Measurements from ENCODE around the gene TMEM201.

Gene TMEM201

DNA sequence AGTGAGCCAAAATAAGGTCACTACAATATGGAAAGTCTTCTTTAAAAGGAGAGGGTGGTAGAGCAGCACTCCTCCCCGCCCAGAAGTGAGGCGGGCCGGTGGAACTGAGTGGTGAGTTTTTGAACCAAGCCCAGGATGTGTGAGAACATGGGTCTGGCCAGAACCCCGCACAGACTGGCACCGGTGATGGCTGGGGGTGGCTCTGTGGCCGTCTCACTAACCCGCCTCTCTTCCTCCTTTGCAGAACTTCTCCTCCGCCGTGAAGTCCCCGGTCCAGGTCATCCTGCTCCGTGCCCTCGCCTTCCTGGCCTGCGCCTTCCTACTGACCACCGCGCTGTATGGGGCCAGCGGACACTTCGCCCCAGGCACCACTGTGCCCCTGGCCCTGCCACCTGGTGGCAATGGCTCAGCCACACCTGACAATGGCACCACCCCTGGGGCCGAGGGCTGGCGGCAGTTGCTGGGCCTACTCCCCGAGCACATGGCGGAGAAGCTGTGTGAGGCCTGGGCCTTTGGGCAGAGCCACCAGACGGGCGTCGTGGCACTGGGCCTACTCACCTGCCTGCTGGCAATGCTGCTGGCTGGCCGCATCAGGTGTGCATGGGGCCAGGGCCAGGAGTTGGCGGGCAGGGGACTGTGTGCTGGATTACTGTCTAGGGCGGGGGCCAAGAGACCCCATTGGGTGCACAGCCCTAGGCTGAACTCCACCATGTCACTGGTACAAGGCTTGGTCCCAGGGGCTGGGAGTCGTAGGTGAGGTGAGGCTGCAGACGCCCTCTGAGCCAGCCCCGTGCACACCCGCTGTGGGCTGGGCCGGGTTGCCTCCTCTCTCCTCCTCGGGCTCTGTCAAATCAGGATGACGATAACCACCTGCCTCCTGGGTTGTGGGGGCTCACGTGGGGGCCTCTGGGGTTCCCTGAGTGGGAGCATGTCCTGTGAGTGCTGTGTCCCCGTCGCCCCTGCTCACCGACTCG lies 12.4 kb downstream of the TMEM201 start:
- no peak for DNase-seq

DNA sequence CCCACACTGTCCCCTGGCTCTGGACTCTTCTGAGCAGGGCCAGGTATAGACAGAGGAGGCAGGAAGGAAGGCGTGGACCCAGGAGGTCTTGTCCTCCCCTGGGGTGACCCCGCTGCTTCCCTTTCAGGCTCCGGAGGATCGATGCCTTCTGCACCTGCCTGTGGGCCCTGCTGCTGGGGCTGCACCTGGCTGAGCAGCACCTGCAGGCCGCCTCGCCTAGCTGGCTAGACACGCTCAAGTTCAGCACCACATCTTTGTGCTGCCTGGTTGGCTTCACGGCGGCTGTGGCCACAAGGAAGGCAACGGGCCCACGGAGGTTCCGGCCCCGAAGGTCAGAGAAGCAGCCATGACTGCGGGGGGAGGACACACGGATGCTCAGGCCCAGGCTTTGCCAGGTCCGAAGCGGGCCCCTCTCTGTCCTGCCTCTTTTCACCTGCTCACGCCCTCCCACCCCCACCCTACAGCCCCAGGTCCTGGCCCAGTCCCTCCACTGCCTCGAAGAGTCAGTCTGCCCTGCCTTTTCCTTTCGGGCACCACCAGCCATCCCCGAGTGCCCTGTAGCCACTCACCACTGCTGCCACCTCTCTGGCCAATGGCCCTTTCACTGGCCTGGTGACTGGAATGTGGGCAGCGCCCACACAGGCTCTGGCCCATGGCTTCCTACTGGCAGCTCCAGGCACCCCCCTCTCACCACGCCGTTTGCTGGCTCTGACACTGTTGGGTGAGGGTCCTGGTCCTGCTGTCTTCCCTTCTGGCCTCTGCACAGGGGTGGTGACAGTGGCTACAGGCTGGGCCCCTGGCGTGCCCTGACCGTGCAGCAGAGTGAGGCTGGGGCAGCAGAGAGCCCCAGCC lies 13.5 kb downstream of the TMEM201 start:
- no peak for DNase-seq

DNA sequence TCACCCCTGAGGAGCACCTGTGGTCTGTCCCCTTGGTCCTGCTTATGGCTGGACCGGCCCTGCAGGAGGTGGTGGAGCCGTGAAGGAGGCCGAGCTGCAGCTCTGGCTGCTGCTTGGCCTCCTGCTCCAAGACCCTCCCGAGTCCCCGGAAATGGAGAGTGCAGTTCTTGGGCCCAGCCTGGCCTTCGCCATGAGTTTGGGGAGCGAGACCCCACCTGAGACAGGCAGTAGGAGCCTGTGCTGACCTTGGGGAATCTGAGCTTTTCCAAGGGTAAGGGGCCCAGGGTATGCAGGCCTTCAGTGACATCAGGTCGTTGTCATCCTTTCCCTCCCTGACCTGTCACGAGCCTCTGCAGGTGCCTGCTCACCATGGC lies 14.1 kb downstream of the TMEM201 start:
- DNase-seq = no peak

DNA sequence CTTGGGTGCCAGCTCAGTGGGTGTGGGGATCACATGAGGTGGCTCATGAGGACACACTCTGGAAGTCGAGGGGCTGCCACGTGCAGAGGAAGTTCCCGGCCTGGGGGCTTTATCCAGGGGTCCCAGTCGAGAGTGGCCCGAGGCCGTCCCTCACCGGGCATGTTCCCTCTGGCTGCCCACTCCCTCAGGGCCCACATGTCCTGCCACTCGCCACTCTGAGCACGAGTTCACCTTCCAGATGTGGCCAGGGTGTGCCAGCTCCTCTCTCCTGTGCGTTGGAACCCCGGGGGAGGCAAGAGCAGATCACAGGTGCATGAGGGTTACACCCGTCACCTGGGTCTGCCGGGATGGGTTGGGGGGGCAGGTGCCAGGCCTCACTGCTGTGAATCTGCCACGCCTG lies 14.6 kb downstream of the TMEM201 start:
- no peak for DNase-seq

DNA sequence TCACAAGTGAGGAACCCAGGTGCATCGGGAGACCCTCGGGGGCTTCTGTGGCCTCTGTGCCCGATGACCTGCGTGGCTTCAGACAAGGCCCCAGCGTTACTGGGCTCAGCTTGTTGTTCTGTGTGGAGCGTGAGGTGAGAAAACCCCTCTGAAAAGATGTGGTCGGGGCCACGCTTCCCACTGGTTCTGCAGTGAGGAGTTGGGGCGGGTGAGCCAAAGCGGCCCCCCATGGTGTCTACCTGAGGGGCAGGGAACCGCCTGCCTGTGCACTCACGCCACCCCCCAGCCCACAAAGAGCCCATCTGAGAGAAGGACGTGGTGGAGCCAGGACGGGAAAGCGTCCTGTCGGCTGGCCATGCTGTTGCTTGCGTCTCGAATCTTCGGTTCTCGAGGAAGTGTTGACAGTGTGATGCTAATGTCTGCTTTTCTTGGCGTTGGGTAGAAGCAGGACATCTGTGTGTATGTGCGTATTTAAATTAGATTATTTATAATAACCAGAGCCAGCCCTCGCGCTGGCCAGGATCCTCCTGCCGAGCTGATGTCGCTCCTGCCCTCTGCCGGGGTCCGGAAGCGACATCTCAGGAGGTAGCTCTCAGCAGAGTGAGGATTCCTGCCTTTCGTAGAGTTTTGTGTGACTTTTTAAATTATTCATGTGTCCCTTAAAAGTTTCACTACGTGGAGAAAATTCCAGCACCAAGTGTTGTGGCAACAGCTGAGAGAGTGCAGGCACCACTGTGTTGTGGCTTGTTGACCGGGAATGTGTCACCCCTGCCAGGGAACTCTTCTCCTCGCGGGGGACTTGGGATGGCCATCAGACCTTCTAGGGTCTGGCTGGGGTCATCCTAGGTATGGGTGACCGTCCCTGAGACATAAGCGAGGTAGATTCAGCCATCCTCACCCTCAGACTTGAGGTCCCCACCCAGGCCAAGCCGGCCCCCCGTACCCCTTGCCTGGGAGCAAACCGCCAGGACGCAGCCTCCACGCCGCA lies 15.3 kb downstream of the TMEM201 start:
- no peak for DNase-seq

DNA sequence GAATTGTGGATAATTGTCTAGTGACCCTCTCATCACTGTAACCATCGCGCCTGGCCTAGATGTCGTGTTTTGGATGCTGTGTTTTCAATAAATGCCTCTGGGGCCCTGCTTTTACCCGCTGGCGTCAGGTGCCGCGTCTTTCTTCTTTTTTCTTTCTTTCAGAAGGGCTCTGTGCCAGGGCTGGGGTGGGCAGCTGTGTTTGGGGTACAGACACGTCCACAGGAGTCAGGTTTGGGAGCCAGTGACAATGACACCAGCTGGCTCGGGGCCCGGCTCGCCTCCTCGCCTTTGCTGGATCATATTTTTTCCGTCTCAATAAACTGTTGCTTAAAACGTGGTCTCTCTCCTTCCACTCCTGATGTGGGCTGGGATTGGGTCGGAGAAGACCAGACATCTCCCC lies 16.1 kb downstream of the TMEM201 start:
- DNase-seq = no peak

DNA sequence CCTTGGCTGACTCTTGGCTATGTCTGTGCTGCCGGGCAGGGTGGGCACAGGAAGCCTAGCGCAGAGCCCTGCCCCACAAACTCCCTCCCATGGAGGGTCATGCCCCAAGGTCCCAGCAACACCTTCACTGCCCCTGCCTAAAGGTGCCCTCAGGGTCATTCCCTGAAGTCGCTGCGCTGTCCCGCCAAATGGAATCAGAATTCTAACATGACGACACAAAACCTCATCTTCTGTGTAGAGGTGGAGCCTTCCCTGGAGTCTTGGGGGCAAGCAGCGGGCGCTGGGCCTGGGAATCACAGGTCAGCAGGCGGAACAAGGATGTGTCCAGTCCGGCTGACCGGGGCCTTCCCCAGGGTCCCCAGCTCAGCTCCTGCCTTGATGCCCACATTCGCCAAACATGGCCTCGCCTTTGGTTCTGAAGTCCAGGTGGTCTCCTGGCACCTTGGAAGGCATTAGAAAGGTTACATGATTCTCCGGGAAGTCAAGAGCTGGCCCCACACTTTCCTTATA lies 17.3 kb downstream of the TMEM201 start:
- no peak for DNase-seq

DNA sequence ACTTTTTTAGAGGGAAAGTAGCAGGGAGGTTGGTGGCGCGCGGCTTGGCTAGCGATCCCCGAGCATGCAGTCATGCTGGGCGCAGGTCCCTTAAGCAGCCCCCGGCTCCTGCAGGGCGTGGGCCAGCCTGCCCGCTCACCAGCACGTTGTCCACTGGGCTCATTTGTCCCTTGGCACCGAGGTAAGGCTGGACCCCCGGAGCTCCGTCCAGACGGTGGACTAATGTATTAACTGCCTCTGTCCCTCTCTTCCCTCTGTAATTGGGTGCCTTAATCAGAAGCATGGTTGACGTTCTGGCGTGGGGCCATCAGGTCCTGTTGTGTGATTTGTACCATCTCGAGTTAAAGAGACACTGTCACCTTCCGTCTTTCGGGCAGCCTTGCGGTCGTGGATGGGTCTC lies 17.7 kb downstream of the TMEM201 start:
- DNase-seq = no peak

DNA sequence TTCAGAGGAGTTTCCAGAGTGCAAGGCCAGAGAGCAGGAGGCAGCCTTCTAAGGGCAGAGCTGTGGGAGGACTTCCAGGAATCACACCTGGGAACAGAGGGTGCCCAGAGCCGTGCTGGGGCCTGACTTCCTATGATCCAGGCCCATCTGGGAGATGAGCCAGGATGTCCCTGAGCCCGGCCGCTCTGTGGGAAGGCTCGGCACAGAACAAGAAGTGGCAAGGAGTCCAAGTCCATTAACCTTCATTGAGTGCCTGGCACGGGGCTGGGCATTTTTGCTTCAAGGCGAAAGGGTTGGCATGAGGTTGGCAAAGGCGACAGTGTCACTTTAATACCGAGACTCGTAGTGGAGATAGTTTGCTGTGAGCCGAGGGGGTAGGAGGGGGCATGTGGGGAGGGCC lies 18.2 kb downstream of the TMEM201 start:
- DNase-seq = no peak

DNA sequence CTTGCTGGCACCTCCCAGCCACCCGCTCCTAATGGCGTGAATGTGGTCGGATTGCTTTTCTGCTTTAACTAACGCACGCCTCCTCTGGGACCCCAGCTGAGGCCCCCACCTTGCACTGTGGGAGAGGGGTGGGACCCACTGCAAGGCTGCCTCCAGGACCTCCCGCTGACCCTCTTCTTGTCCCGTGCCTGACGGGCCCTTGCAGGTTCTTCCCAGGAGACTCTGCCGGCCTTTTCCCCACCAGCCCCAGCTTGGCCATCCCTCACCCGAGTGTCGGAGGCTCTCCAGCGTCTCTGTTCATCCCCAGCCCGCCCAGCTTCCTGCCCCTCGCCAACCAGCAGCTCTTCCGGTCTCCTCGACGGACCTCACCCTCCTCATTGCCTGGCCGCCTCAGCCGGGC lies 18.6 kb downstream of the TMEM201 start:
- no peak for DNase-seq

DNA sequence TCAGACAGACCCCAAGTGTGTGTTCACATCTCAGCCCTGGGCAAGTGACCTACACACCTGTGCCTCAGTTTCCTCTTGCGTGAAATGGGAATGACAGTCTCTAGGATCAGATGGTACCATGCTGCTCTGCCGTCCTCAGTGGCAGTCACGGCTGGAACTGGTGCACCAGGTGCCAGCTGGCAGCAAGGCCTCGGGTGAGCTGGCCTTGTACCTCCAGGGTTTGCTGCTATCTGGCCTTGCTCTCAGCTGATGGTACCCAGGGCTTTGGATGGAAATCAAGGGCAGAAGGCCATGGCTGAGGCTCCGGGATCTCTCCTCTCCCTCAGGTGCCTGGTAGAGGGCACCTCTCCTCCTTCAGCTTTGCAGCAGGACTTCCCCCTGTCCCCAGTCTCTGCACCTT lies 21.3 kb downstream of the TMEM201 start:
- DNase-seq = no peak

DNA sequence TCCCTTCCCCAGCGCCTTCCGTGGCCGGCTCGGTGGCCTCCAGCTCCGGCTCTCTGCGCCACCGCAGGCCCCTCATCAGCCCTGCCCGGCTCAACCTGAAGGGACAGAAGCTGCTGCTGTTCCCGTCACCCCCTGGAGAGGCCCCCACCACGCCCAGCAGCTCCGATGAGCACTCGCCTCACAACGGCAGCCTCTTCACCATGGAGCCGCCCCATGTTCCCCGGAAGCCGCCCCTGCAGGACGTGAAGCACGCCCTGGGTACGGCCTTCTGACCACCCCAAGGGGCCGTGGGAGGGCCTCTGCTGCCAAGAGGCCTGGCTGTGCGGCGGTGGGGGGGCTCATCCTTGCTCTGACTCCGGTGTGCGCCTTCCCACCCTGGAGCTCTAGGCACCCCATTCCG lies 21.8 kb downstream of the TMEM201 start:
- no peak for DNase-seq

DNA sequence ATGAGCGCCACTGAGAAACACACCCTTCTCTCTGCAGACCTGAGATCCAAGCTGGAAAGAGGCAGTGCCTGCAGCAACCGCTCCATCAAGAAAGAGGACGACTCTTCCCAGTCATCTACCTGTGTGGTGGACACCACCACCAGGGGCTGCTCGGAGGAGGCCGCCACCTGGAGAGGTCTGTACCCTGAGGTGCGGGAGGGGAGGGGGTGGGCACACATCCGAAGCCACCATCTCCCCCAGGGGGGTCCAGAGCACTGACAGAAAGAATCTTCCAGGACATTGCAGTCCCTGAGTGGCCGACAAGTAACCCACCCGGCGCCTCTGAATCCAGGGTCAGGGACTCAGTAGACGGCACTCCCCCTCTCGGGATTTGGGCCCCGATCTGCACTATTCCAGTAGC lies 23.0 kb downstream of the TMEM201 start:
- DNase-seq = no peak

DNA sequence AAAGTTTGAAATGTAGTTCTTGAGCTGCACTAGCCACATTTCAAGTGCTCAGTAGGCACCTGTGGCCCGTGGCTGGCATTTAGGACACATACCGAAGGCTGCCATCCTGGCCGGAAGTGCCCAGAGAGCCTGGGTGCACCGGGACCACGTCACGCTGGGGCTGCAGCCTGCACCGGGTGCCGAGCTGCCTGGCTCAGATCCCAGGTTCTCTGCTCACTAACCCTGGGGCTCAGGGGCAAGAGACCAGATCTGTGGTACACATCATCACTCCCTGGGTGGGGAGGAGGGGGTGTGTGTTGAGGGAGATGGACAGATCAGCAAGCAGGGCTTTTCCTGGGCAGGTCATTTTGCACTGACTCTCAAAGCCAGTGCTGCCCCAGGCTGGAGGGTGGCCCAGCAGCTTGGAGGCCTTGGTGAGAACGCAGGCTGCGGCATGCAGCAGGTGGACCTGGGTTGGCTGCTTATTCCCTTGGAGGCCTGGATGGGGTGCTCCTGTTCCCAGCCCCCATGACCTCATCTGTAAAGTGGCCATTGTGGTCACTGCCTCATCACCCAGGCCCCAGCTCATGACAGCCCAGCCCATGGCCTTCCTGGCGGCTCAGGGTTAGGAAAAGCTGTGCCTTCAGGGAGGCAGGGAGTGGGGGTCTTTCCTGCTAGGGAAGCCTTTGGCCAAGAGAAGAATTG lies 23.6 kb downstream of the TMEM201 start:
- no peak for DNase-seq

DNA sequence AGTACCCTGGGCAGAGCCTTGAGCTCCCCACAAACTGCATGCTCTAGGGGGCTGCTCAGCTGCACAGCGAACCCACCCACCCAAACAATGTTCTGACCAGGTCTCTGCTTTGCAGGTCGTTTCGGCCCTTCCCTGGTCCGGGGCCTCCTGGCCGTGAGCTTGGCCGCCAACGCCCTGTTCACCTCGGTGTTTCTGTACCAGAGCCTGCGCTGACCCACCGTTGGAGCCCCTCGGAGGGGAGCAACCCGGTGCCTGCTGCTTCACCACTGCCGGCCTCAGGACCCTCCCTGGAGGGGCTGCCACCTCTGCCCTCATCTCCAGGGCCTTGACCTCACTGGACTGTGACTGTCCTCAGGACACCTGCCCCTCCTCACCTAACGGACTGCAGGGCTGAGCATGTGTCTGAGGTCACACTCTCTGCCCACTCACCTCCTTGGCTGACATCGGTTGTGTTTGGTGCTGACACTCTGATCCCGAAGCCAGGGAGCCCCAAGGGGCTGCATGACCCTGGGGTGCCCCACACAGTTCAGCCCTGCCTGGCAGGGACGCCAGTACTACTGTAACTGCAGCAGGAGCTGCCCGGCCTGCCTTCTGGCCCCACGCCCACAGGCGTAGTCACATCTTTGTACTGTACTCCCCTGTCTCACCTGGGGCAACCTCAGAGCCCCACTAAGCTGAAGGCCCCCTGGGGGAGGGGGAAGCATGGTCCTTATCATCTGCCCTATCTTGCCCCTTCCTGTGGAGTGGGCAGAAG lies 24.3 kb downstream of the TMEM201 start:
- no peak for DNase-seq

DNA sequence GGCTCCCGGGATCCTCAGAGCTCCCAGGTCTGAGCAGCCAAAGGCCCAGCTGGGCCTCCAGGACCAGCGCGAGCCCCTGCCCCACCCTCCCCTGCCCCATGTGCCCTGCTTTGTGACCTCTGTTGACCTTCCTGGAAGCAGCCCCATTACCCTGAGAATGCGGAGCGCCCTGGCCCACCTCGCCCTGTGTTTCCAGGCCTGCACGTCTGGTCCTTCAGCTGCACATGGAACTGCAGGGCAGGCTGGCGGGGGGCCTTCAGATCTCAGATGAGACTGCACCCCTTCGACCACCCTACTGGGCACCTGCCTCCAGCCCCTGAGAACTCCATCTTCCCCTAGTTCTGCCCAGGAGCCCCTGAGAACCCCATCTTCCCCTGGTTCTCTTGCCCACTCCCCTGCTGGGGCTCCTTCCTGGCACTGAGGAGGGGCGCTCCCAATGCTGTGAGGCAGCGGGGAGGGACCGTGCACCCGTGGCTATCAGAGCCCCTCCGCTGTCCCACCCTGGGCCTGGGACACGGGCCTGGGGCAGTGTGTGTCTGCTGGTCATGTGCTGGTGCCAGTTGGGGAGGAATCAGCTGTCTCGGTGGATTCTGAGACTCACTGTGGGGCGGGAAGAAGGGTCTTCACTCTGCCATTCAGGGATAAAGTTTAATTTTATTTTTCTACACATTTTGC lies 25.1 kb downstream of the TMEM201 start:
- DNase-seq = no peak

DNA sequence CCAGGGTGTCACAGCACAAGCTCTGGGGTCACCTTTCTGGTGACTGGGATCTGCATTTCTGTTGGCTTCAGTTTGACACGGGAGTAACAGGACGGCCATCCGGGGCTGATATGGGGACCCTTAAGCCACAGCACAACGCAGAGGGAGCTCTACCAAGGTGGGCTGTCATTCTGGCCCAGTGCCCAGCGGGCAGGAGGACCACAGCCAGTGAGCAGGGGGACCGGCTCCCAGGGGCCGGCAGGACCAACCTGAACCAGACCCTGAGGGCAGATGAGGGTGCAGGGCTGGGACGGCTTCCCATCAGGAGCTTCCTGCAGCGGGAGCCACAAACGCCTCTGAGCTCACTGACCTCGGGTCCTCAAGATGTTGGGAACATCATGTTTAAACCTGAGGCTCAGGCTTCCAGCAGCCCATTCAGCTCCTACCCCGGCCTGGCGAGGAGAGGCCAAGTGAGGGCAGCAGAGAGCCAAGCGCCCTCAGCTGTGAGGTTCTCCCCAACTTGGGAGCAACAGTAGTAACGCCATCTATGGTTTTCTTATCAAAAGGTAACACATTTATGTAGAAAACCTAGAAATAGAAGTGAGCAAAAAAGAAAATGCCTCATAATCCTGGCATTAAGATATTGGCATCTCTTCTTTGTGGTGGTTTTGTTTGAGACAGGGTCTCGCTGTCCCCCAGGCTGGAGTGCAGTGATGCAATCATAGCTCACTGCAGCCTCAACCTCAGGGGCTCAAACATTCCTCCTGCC lies 26.8 kb downstream of the TMEM201 start:
- DNase-seq = peak; percentile 8

DNA sequence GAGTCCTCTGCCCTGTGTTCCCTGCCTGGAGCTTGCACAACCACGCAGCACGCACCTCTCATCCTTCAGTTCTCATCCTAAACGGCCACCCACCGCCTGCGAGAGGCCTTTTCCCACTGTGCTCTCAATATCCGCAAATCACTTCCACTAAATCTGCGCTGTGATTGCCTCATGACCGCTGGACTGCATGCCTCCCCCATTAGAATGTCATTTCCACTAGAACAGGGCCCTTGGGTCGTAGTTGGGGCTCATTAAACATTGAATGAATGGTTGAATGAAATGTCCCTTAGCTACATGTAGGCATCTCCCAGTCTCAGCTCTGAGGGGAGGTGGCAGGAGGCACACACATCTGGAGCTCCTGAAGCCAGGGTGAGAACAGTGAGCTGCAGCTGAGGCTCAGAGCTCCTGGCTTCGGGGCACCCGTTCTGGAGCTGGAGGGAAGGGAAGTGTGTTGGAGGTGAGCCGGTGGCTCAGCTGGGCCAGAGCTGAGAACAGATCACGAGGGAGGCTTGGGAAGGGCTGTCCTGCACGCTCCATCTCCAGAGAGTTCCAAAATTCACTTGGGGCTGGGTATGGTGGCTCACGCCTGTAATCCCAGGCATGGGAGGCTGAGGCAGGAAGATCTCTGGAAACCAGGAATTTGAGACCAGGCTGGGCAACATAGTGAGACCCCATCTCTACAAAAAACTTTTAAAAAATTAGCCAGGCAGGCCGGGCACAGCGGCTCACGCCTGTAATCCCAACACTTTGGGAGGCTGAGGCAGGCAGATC lies 30.4 kb downstream of the TMEM201 start:
- DNase-seq = no peak

DNA sequence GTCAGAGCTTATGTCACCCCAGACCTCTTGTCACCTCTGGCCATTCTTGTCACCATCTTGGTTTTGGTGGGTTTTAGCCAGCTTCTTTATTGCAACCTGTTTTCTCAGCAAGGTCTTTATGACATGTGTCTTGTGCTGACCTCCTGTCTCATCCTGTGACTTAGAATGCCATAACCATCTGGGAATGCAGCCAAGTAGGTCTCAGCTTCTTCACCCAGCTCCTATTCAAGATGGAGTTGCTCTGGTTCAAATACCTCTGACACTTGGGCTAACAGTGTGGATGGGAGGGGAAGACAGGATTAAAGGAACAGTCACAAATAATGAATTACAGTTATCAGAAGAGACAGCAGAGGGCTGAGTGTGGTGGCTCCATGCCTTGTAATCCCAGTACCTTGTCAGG lies 32.3 kb downstream of the TMEM201 start:
- DNase-seq = no peak

All from NCI-H1105 (cell line).